ENCODE data around the gene OMG.
"Not testable (repeated sequence)": the region's sequence is repeated elsewhere in the genome, so short reads cannot be mapped to it uniquely, and the experiment has no call there.

OMG gene

DNA sequence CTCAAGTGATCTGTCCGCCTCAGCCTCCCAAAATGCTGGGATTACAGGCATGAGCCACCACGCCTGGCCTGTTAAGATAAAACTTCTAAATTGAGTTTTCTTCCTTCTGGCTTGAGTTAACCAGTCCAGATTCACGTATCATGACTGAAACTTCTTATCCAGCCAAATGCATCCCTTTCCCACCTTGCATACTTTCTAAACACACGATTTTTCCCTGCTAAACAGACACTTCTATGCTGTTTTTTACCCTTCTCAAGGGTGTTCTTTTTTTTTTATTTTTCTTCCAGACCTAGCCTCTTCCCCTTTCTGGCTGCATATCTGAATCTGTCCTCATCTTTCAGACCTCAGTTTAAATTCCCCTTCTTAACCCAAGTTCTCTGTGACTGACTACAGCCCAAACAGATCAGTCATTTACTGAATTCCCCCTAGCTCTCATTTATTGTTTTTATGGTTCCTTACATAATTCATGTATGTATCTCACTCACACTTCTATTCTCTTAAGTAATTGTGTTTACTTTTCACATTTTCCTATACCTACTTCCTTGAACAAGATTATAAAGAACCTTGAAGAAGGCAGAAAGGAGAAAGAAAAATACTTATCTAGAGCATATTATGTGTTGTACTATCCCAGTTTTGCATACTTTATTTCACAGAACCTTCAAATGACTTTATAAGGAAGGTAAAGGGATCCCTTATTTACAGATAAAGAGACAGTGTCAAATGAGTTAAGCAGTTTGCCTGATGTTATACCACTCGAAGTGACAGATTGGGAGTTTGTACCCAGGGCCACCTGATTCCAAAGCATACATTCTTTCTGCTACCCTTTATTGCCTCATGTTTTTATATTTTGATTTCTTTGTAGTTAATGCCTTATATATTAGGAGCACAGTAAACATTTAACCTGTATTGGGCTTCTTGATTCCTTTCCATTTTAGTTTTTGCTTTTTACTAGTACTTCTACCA lies 11.6 kb upstream of the OMG start:
- no peak for DNase-seq (ENCODE audit: low read depth in 2 of 2)

DNA sequence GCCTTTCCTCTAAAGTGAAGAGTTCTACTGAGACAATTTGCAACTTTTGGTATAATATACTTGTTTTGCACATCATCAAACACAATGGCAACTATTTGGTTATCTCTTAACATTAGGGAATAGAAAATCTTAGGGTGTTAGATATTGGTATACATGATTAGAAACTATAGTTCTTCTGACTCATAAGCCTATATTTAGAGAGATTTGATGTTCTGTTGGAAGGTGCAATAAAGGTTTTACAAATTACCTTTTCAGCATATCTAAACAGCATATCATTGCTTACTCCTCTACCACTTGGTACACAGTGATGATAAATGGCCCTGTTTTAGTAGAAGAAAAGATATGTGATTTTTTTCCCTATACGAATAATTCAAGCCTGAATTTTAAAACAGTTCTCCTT lies 10.6 kb upstream of the OMG start:
- DNase-seq (ENCODE audit: low read depth in 2 of 2): no peak

DNA sequence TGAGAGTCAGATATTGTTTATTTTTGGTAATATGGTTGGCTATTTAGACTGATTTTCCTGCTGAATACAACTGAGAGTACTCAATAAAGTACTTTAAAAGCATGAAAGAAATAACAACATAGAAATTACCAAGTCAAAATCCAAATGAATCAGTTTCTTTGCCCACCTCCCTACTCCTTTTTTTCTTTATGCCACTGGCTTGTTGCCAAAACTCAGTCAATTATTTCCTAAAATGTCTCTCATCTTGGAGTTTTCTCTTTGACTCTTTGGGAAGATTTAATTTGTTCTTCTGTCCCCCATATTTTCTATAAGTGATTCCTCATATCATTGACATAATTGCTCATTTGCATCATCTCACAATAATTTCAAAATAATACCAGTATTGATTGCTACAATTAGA lies 2.6 kb upstream of the OMG start:
- DNase-seq (ENCODE audit: low read depth in 2 of 2): no peak

DNA sequence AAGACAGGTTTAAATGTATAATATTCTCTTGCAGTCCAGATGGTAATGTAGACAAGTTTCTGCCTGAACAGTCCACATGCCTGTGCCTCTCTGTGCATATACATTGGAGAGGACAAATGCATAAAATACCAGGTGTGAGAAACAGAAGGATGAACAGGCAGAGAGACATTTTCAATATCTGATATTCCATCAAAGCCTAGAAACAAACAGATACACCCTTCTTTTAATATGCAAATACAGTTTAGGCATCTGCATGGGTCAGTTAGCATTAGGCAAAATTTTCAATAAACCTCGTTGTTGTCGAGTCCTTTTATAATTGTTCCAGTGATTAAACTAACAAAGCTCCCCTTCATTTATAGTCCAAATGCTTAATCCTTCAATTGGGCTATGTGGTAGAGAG lies 897 bp downstream of the OMG start:
- no peak for DNase-seq (ENCODE audit: low read depth in 2 of 2)

DNA sequence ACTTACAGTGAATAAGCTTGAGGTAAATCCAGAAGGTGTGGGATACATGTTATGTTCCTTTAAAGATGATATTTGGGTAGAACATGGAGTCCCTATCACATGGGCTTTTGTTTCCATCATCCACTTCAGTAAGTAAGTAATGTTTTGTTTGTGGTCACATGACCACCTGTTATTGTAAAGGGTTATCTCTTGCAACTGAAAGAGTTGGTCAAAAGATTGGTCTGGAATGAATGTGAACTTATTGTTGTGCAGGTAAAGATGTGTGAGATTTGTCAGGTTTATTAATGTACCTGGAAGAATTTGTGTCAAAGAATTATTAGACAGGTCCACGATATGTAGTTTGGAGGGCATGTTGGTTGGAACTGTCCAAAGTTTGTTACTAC lies 1.6 kb downstream of the OMG start:
- DNase-seq (ENCODE audit: low read depth in 2 of 2): no peak

DNA sequence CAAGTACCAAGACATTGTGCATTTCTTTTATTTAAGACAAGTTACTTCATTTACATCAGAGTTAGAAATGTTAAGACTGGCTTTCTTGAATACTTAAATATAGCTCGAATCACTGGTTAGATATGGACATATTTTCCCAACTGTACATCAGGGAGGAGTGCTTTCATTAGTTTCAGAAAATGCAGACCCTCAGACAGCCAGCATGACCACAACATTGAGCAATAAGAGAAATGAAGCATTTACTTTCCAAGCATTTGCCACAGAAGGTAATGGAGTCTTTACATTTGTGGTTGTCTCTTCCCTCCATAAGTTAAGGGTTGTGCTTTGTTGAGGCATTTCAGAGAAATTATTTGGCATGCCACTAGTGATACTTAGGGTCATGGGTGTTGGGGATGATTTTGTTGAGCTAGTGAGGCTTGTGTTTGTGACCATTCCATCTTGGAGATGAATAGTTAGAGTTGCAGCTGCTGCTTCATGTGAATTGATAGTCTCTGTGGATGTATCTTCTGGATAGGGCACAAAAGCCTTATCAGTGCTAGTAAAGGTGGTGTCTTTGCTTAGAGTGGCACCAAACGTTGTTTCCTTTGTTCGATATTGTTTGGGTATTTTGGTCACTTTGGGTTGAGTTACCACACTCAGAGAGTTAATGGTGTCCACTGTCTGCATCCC lies 2.1 kb downstream of the OMG start:
- DNase-seq (ENCODE audit: low read depth in 2 of 2): no peak

DNA sequence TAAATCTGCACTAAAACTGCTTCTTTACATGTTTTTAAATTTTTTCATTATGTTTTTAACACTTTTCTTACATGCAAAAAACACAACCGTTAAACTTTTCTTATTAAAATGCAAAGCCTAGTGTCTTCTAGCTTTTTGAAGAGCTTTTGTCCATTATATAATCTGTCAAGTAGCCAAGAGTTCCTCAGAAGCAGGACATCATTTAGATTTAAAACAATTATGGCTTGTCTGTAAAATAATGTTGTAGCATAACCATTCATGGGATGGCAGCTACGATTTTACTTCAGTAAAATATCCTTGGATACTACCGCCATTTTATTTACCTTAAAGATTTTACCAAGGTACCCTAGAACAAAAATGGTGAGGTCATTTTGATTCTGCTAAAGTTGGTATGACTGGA lies 2.8 kb downstream of the OMG start:
- DNase-seq (ENCODE audit: low read depth in 2 of 2): no peak

DNA sequence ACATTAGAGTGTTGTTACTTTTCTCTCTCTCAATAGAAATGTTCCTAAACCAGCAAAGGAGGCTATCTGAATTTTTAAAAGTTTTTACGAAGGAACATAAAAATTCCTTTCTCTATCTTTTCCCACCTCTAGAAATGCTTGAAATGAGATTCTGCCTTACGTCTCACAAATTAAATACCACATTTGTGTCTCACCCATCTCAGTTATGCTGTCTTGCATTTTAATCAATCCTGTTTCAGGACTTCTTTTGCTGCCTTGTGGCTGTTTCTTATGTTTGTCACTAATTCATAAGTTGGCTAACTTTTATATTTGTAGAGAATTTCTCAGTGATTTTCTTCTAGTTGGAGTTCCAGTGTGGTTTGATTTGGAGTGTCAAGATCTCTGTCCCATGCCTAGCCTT lies 3.5 kb downstream of the OMG start:
- no peak for DNase-seq (ENCODE audit: low read depth in 2 of 2)

DNA sequence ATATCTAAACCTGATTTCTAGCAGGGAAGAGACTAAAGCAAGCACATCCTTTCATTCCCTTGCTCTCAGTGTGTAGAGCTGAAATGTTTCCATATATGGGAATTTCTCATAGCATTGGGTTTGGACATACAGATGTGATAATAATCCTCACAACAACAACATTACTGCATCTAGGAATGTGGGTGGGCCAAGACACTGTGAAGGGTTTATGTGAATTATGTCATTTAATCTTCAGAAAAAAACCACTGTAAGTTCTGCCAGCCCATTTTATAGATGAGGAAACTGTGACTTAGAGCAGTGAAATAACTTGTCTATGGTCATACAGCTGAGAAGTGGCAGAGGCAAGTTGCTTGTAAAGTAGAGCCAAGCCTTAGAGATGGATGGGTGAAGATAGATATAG lies 5.2 kb downstream of the OMG start:
- DNase-seq (ENCODE audit: low read depth in 2 of 2): no peak

DNA sequence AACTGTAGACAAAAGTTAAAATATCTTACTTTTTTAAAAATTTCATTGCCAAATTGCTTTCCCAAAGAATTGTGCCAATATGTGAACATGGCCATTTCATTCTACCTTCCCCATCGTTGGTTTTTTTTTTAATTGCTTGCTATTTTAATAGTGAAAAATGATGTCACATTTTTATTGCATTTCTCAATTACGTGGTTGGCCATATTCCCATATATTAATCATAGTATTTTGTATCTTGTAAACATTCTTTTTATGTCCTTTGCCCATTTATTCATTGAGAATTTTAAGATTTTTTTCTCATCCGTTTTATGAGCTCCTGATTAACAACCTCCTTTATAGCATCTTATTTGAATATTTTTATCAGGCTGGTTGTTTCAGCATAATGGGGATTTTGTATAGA lies 7.2 kb downstream of the OMG start:
- no peak for DNase-seq (ENCODE audit: low read depth in 2 of 2)

DNA sequence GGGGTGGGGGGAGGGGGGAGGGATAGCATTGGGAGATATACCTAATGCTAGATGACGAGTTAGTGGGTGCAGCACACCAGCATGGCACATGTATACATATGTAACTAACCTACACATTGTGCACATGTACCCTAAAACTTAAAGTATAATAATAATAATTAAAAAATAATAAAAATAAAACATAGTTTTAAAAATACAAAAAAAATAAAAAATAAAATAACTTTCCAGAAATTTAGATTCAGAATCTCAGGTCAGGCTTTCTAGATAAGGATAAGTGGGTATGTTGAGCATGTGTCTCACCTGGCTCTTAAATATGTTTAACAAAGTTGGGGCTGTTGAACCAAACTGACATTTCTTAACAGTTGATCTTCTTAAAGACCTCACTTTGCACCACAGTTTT lies 9.1 kb downstream of the OMG start:
- DNase-seq (ENCODE audit: low read depth in 2 of 2): not testable (repeated sequence)

DNA sequence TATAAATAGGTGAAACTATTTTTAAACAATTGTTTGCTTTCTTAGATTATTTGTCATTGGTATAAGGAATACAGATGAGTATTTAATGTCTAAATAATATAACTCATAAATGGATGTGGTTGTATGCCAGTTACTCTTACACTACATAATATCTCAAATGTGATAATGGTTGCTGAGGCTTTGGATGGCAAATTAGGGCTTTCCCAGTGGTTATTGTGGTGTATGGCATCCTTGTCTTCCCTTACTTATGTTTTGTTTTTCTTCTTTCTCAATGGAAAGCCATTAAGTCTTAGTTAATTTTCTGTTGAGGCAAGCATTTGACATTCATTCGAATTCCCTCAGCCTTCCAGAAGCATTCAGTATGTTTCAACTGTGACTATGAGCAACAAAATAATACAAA lies 10.5 kb downstream of the OMG start:
- DNase-seq (ENCODE audit: low read depth in 2 of 2): no peak

DNA sequence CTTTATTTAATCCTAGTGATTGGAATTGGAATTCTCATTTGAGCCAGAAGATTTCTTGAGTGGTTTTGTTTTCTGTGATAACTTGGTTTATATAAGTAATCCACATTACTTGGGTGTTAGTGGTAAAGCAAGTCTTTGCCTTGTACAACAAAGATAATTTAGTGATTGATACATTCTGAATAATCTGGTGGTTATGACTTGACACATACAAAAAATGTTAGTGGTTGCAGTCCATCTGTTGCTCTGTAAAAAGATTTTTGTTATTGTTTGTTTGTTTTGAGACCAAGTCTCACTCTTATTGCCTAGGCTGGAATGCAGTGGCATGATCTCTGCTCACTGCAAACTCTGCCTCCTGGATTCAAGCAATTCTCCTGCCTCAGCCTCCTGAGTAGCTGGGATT lies 13.2 kb downstream of the OMG start:
- DNase-seq (ENCODE audit: low read depth in 2 of 2): no peak

DNA sequence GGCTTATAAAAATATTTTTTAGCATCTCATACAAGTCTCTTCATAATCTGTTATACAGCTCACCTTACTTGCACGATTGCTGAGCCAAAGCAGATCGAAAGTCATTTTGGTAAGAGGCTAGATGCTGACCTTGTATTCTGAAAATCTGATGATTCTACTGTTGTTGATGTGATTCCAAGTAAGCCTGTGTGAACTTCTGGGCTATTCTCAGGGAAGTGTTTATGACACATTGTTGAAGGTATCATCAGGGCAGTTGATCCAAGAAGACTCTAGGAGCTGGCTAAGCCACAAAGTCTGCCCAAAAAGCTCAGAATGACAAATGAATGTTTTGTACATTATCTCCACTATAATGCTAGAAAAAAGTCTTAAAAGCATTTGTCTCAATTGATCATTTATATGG lies 16.0 kb downstream of the OMG start:
- DNase-seq (ENCODE audit: low read depth in 2 of 2): no peak

DNA sequence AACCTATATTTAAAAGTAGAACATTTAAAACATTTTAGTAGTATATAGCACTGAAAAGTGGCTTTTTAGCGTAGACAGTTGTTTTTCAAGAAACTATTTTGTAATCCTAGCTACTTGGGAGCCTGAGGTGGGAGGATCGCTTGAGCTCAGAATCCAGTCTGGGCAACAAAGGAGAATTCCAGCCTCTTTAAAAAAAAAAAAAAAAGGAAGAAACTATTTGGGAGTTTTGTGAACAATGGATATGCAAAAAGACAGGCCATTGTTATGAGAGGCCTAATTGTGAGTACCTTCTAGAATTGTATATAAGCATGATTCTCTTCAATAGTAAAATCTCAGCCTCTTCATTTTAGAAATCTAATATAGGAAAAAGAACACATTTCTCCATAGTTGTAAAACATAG lies 17.6 kb downstream of the OMG start:
- DNase-seq (ENCODE audit: low read depth in 2 of 2): no peak

DNA sequence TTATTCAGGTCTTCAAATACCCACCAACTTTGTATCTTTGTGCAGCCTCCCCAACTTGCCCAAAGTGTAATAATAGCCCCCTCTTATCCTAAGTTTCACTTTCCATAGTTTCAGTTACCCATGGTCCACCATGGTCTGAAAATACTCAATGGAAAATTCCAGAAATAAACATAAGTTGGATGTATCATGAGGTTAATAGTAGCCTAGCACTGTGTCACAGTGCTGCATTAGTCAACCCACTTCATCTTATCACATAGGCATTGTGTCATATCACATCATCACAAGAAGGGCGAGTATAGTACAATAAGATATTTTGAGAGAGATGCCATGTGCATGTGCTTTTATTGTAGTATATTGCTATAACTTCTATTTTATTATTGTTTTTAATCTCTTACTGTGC lies 21.9 kb downstream of the OMG start:
- DNase-seq (ENCODE audit: low read depth in 2 of 2): no peak

DNA sequence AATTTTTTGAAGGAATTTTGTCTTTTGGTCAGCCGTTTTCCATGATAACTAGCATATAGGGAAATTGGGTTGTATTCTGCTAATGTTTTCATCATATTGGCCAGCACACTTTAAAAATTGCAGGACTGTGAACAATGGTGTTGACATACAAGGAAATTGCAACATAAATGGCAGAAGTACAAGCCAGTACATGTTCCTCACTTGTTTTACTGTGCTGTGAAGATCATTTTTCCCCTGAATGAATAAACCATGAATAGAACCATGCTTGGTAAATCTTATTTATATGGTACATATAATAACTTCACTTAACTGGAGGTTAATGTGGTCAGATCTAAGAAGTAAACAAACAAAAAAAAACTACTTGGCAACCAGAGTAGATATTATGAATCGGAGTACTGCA lies 22.8 kb downstream of the OMG start:
- DNase-seq (ENCODE audit: low read depth in 2 of 2): no peak

DNA sequence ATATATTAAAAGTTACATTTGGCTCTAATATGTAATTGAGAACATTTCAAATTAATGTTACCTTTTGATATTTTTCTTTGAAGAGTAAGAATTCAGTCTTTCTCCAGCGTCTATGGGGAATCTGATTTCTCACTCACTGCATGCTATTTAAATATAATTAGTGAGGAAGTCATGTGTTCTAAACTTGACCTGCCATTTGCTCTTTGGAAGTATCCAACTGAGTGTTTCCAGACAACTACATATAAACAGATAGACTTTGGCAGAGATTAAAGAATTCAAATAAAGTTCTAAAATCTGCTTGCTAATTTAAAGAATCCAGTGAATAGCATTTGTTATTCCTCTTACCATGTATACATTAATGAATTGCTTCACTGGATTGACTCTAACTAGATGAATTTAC lies 23.5 kb downstream of the OMG start:
- DNase-seq (ENCODE audit: low read depth in 2 of 2): no peak

DNA sequence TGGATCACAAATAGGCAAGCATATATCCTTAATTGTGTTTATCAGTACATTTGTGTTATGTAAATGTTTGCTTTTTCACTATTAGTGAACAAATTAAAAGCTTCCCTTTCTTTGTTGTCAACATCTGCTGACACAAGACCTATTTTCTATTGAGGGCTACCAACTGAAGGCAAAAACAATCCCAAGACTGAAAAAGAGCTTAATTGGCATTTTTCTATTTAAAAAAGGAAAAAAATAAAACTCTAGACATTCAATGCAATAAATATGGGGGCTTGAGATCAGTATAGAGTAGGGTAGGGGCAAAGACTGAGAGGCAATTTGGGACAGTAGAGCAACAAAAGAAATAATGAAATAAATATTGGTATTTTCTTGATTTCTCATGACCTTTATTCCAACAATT lies 24.2 kb downstream of the OMG start:
- no peak for DNase-seq (ENCODE audit: low read depth in 2 of 2)

DNA sequence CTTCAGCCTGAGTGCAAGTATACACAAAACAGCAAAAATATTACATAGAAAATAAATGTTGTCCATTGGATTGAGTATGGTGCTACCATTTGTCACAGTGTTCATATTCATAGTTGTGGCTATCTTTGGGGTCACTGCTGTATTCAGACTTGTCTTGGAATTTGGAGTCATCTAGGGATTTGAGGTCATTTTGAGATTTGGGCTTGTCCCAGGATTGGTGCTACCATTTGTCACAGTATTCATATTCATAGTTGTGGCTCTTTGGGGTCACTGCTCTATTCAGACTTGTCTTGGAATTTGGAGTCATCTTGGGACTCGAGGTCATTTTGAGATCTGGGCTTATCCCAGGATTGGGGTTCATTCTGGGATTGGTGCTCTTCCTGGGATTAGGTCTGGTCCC lies 24.8 kb downstream of the OMG start:
- DNase-seq (ENCODE audit: low read depth in 2 of 2): no peak

DNA sequence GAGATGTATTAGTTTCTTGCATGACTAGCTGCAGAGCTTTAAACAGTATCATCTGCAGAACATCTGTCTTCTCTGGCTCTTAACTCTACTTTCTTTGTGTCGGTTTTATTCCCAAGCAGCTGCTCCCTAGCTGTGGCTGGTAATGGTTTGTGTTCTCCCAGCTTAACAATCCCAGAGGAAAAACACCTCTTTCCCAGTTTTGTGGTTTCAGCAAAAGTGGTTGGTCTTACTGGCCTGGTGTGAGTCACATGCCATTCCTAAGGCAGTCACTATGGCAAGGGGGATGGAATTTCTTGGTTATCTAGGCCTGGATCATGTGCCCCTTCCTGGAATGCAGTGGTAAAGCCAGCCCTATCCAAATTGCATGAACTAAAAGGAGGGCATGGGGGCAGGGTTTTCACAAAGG lies 27.5 kb downstream of the OMG start:
- no peak for DNase-seq (ENCODE audit: low read depth in 2 of 2)

DNA sequence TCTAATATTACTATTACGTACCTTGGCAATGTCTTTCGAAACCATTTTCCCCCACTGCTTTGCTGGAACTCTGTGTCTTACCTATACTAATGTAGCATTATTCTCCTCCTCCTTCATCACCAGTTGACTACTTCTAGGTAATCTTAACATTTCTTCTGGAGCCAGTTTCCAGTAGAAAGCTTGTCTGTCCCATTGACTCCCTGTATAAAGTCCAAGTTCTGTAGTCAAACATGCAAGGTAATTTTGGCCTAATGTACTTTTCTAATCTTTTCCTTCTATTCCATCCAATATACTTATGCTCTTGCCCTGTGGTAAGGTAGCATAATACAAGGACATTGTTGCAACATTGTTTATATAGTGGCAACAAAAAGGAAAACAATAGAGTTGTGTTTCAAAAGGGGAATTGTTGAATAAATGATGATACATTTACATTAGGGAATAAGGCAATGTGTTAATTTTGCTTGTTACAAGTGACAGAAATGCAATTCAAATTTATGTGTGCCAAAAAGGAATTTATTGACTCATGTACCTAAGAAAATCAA lies 27.9 kb downstream of the OMG start:
- DNase-seq (ENCODE audit: low read depth in 2 of 2): no peak

DNA sequence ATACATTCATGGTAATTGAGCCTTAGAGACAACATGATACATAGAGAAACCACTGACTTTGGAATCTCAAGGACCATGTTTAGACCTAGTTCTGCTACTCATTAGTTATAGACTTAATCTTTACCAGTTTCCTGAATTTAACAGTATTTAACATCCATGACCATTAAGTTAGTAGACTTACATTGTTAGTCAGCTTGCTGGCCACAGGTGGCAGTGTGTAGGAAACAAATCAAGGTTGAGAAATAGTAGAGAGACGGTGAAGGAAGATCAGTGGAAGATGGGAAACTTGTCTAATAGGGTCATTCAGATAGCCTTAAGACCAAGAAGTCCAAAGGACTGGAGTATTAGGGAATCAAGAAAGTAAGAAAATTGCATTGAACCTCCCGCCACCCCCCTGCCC lies 31.0 kb downstream of the OMG start:
- no peak for DNase-seq (ENCODE audit: low read depth in 2 of 2)

Data from stimulated activated CD8-positive, alpha-beta memory T cell treated with anti-CD3 and anti-CD28 coated beads, Interleukin-15, amount 100 ng/mL, for 4 hours (primary cell).